ENCODE measurements around the gene TMEM130.

DNA sequence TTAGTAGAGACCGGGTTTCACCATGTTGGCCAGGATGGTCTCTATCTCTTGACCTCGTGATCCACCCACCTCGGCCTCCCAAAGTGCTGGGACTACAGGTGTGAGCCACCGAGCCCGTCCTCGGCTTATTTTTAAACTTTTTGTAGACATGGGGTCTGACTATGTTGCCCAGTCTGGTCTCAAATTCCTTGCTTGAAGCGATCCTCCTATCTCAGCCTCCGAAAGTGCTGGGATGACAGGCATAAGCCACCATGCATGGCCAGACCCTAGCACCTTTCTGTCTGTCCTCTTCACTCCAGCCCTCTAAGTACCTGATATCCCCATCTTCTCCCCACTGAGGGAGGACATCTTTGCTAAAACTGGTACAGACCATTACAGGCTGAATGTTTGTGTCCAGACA lies 41.4 kb downstream of the TMEM130 start:
- no peak for TF ChIP-seq POLR2A (IDR thresholded peaks at IDR 0.05; ENCODE audit: low read depth, low read length)
- TF ChIP-seq POLR2AphosphoS5 (IDR thresholded peaks at IDR 0.05; ENCODE audit: low read depth, low read length): no peak

All from GM12891 (cell line).